DOHH2 (cell line): ENCODE results near the gene MATN3.

Experiments used
- CTCF ChIP-seq: fragments of 200-600 bp; sonication (generic); IDR thresholded peaks from one replicate; pipeline ENCODE4 v1.5.1; 2014; ENCODE audit warnings: antibody characterized with exemption, mild to moderate bottlenecking, low read depth, low read length; ENCODE audit not compliant: poor library complexity, severe bottlenecking
- EZH2phosphoT487 ChIP-seq: fragments of 200-600 bp; sonication (generic); IDR thresholded peaks from 2 replicates; pipeline ENCODE4 v1.6.1; 2017; ENCODE audit warnings: borderline replicate concordance, mild to moderate bottlenecking, antibody characterized with exemption, low read length, moderate library complexity, mixed read lengths

- TF ChIP-seq EZH2phosphoT487, result no peak
- TF ChIP-seq CTCF, result no peak
These were observed 40.8 kb downstream of the MATN3 start for GRCh38 chr2:19971691-19972090.
